ENCODE data around the gene OTOP2.

The OTOP2 gene

GRCh38 chr17:74918906-74919305, 5.2 kb upstream of the OTOP2 start:
- Histone ChIP-seq H2BK5ac (ENCODE audit: low read depth, low read length, poor library complexity) (no peak overlapping the region), H2BK120ac (ENCODE audit: insufficient read depth, low read length, poor library complexity) (no peak overlapping the region), H3K4me3 (ENCODE audit: low read depth, low read length) (no peak overlapping the region), H3K79me2 (ENCODE audit: control insufficient read depth, insufficient read depth, low read length, poor library complexity) (no peaks in the 10 kb centered on the region), H3K18ac (ENCODE audit: low read length) (no peak overlapping the region), H3K23ac (ENCODE audit: low read length) (no peak overlapping the region), H3K27ac (ENCODE audit: low read depth, low read length) (no peak overlapping the region), H4K12ac (ENCODE audit: low read depth, low read length) (no peak overlapping the region), H3K4me1 (ENCODE audit: control insufficient read depth in 1 of 2, insufficient read depth in 2 of 2, low read length in 2 of 2) (no peaks in the 10 kb centered on the region), H3K14ac (ENCODE audit: low read length) (no peak overlapping the region), H4K91ac (ENCODE audit: low read depth, low read length) (no peak overlapping the region), H3K36me3 (ENCODE audit: control insufficient read depth in 1 of 2, insufficient read depth in 2 of 2, low read length in 2 of 2) (no peaks in the 10 kb centered on the region), H3K4me2 (ENCODE audit: low read length) (no peak overlapping the region), H2AFZ (ENCODE audit: insufficient read depth, low read length, poor library complexity) (no peak overlapping the region), H2BK12ac (ENCODE audit: low read length) (no peak overlapping the region), H3K27me3 (ENCODE audit: insufficient read depth, low read length) (peaks cover 10% of the 10 kb centered on the region), H3K9ac (ENCODE audit: low read length) (no peak overlapping the region), H3K4ac (ENCODE audit: low read depth, low read length) (no peak overlapping the region), H3K79me1 (ENCODE audit: low read length) (no peaks in the 10 kb centered on the region), H2AK5ac (ENCODE audit: low read length) (no peak overlapping the region), H4K8ac (ENCODE audit: low read depth, low read length) (no peak overlapping the region), H3K9me3 (ENCODE audit: insufficient read depth, low read depth, low read length) (peaks cover 7% of the 10 kb centered on the region)
- WGBS (ENCODE audit: extremely low coverage, insufficient coverage, insufficient read length), result no CpG with 5 or more reads among the region's 5 CpGs
- no peak for DNase-seq

DNA sequence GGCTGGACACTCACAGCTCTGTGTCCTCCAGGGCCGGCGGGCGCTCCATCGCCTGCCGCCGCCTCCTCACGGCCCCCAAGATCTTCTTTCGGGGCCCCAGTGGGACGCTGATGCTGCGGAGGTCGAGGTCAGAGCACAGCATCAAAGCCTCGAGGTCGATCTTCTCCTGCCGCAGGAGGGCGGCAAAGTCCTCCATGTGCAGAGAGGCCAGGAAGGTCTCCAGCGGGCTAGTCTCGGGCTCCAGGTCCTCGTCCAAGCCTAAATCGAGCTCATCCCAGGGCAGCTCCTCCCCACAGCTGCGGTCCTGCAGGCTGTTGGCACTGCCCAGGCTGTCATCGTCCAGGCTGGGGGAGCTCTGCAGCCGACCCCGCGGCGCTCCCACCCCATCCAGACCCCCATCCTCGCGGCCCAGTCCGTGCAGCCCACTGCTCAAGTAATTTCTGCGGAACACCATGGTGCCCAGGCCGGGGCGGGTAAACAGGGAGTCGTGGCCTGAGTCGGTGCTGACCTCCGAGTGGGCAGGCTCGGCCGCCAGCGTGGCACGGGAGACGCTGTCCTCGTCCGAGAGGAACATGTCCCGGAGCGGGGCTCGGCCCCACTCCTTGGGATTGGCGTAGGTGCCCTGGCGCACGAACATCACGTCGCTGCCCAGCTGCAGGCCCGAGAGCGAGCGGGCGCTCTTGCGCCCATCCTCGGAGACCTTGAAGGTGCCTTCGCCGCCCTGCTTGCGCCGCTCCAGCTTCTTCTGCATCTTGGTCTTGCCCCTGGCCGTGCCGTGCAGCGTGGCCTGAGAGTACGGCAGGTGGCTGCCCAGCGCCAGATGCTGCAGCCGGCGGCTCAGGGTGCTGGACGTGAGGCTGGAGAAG, 4.4 kb upstream of the OTOP2 start:
- H3K4ac ChIP-seq (ENCODE audit: low read depth, low read length), result no peak overlapping the region
- no peak overlapping the region for H3K4me2 ChIP-seq (ENCODE audit: low read length)
- H4K91ac ChIP-seq (ENCODE audit: low read depth, low read length), result no peak overlapping the region
- H4K8ac ChIP-seq (ENCODE audit: low read depth, low read length), result no peak overlapping the region
- H3K79me2 ChIP-seq (ENCODE audit: control insufficient read depth, insufficient read depth, low read length, poor library complexity), result no peaks in the 10 kb centered on the region
- H3K79me1 ChIP-seq (ENCODE audit: low read length), result no peaks in the 10 kb centered on the region
- H3K27me3 ChIP-seq (ENCODE audit: insufficient read depth, low read length), result peaks cover 18% of the 10 kb centered on the region
- H2AFZ ChIP-seq (ENCODE audit: insufficient read depth, low read length, poor library complexity), result no peak overlapping the region
- H2BK120ac ChIP-seq (ENCODE audit: insufficient read depth, low read length, poor library complexity), result no peak overlapping the region
- no peak overlapping the region for H2AK5ac ChIP-seq (ENCODE audit: low read length)
- no peaks in the 10 kb centered on the region for H3K4me1 ChIP-seq (ENCODE audit: control insufficient read depth in 1 of 2, insufficient read depth in 2 of 2, low read length in 2 of 2)
- no peak overlapping the region for H3K18ac ChIP-seq (ENCODE audit: low read length)
- no CpG with 5 or more reads among the region's 67 CpGs for WGBS (ENCODE audit: extremely low coverage, insufficient coverage, insufficient read length)
- no peak overlapping the region for H2BK5ac ChIP-seq (ENCODE audit: low read depth, low read length, poor library complexity)
- peak; percentile 21 to 60 for DNase-seq
- peaks cover 10% of the 10 kb centered on the region for H3K9me3 ChIP-seq (ENCODE audit: insufficient read depth, low read depth, low read length)
- no peak overlapping the region for H3K23ac ChIP-seq (ENCODE audit: low read length)
- H3K14ac ChIP-seq (ENCODE audit: low read length), result no peak overlapping the region
- no peaks in the 10 kb centered on the region for H3K36me3 ChIP-seq (ENCODE audit: control insufficient read depth in 1 of 2, insufficient read depth in 2 of 2, low read length in 2 of 2)
- H4K12ac ChIP-seq (ENCODE audit: low read depth, low read length), result no peak overlapping the region
- H2BK12ac ChIP-seq (ENCODE audit: low read length), result no peak overlapping the region
- no peak overlapping the region for H3K4me3 ChIP-seq (ENCODE audit: low read depth, low read length)
- no peak overlapping the region for H3K27ac ChIP-seq (ENCODE audit: low read depth, low read length)
- no peak overlapping the region for H3K9ac ChIP-seq (ENCODE audit: low read length)

DNA sequence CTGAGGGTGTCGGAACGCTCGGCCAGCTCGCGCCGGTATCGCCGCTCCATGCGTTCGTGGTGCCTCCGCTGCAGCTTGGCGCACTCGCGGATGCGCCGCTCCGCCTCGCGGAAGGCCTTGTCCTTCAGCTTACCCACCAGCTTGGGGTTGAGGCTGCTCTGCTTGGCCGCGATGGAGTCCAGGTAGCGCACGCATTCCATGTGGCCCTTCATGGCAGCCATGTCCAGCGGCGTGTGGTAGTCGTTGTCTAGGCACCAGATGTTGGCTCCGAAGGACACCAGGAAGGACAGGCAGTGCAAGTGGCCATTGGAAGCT, 3.8 kb upstream of the OTOP2 start:
- Histone ChIP-seq H3K18ac (ENCODE audit: low read length) (no peak overlapping the region), H4K8ac (ENCODE audit: low read depth, low read length) (no peak overlapping the region), H4K12ac (ENCODE audit: low read depth, low read length) (no peak overlapping the region), H2BK12ac (ENCODE audit: low read length) (no peak overlapping the region), H3K4me2 (ENCODE audit: low read length) (no peak overlapping the region), H3K36me3 (ENCODE audit: control insufficient read depth in 1 of 2, insufficient read depth in 2 of 2, low read length in 2 of 2) (no peaks in the 10 kb centered on the region), H2BK5ac (ENCODE audit: low read depth, low read length, poor library complexity) (no peak overlapping the region), H2BK120ac (ENCODE audit: insufficient read depth, low read length, poor library complexity) (no peak overlapping the region), H3K79me2 (ENCODE audit: control insufficient read depth, insufficient read depth, low read length, poor library complexity) (no peaks in the 10 kb centered on the region), H4K91ac (ENCODE audit: low read depth, low read length) (no peak overlapping the region), H3K27ac (ENCODE audit: low read depth, low read length) (no peak overlapping the region), H3K14ac (ENCODE audit: low read length) (no peak overlapping the region), H3K4me1 (ENCODE audit: control insufficient read depth in 1 of 2, insufficient read depth in 2 of 2, low read length in 2 of 2) (no peaks in the 10 kb centered on the region), H2AFZ (ENCODE audit: insufficient read depth, low read length, poor library complexity) (no peak overlapping the region), H2AK5ac (ENCODE audit: low read length) (no peak overlapping the region), H3K4me3 (ENCODE audit: low read depth, low read length) (no peak overlapping the region), H3K79me1 (ENCODE audit: low read length) (no peaks in the 10 kb centered on the region), H3K9ac (ENCODE audit: low read length) (no peak overlapping the region), H3K9me3 (ENCODE audit: insufficient read depth, low read depth, low read length) (peaks cover 13% of the 10 kb centered on the region), H3K23ac (ENCODE audit: low read length) (no peak overlapping the region), H3K4ac (ENCODE audit: low read depth, low read length) (no peak overlapping the region), H3K27me3 (ENCODE audit: insufficient read depth, low read length) (peaks cover 24% of the 10 kb centered on the region)
- WGBS (ENCODE audit: extremely low coverage, insufficient coverage, insufficient read length), result no CpG with 5 or more reads among the region's 27 CpGs
- DNase-seq, result no peak

DNA sequence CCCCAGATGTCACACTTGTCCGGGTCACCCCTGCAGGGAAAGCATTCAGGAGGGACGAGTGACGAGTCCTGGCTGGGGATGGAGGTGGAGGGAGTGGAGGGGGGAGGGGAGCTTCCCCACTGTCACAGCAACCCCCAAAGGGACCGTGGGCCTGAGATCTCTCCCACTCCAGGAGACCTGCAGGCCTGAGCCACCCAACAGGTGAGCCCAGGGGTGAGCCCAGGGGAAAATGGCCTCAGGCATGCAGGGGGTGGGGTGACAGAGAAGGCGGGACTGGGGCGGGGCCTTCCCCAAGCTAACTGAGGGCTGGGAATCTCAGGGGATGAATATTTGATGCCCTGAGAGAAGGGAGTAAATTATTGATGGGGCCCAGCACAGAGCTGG, 3.4 kb upstream of the OTOP2 start:
- H3K18ac ChIP-seq (ENCODE audit: low read length), result no peak overlapping the region
- no peak overlapping the region for H3K23ac ChIP-seq (ENCODE audit: low read length)
- H3K4me2 ChIP-seq (ENCODE audit: low read length), result no peak overlapping the region
- no peak overlapping the region for H2AK5ac ChIP-seq (ENCODE audit: low read length)
- no peaks in the 10 kb centered on the region for H3K79me1 ChIP-seq (ENCODE audit: low read length)
- no peak overlapping the region for H3K4ac ChIP-seq (ENCODE audit: low read depth, low read length)
- no peak overlapping the region for H3K14ac ChIP-seq (ENCODE audit: low read length)
- DNase-seq, result no peak
- H2BK5ac ChIP-seq (ENCODE audit: low read depth, low read length, poor library complexity), result no peak overlapping the region
- no peaks in the 10 kb centered on the region for H3K4me1 ChIP-seq (ENCODE audit: control insufficient read depth in 1 of 2, insufficient read depth in 2 of 2, low read length in 2 of 2)
- H2AFZ ChIP-seq (ENCODE audit: insufficient read depth, low read length, poor library complexity), result no peak overlapping the region
- H4K8ac ChIP-seq (ENCODE audit: low read depth, low read length), result no peak overlapping the region
- H3K9ac ChIP-seq (ENCODE audit: low read length), result no peak overlapping the region
- no peak overlapping the region for H2BK12ac ChIP-seq (ENCODE audit: low read length)
- H4K12ac ChIP-seq (ENCODE audit: low read depth, low read length), result no peak overlapping the region
- peaks cover 16% of the 10 kb centered on the region for H3K9me3 ChIP-seq (ENCODE audit: insufficient read depth, low read depth, low read length)
- no peak overlapping the region for H3K27ac ChIP-seq (ENCODE audit: low read depth, low read length)
- H3K4me3 ChIP-seq (ENCODE audit: low read depth, low read length), result no peak overlapping the region
- H4K91ac ChIP-seq (ENCODE audit: low read depth, low read length), result no peak overlapping the region
- no CpG with 5 or more reads among the region's 6 CpGs for WGBS (ENCODE audit: extremely low coverage, insufficient coverage, insufficient read length)
- H3K27me3 ChIP-seq (ENCODE audit: insufficient read depth, low read length), result peaks cover 28% of the 10 kb centered on the region
- no peak overlapping the region for H2BK120ac ChIP-seq (ENCODE audit: insufficient read depth, low read length, poor library complexity)
- no peaks in the 10 kb centered on the region for H3K79me2 ChIP-seq (ENCODE audit: control insufficient read depth, insufficient read depth, low read length, poor library complexity)
- H3K36me3 ChIP-seq (ENCODE audit: control insufficient read depth in 1 of 2, insufficient read depth in 2 of 2, low read length in 2 of 2), result no peaks in the 10 kb centered on the region

Measured in trophoblast cell (in vitro differentiated cells and primary cell).